Measurements from ENCODE around the gene LZTR1. TPM values are rescaled to one million over a fixed set of nuclear protein-coding genes. Genes with fewer than 3 reads are reported as not detected.

Gene LZTR1
- total RNA-seq, 1 donor from 2014 or later: 56.7 TPM

DNA sequence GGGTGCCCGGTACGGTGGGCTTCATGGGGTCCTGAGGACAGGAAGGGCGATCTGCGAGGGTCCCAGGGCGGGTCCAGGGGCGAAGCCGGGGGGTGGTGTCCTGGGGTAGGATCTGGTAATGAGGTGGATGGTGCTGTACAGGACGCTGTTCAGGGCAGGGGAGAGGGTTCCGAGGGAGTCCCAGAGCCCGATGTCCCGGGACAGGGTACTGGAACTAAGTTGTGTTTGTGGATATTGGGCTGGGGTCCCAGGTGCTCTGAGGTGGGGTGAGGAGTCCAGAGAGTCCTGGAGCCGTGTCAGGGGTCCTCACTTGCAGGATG lies 426 bp downstream of the LZTR1 start:
- DNase-seq (no peak), ATAC-seq (peak; percentile 1)
- Histone ChIP-seq H3K9me3 (no peaks in the 10 kb centered on the region), H3K4me1 (peaks cover 22% of the 10 kb centered on the region), H3K36me3 (peaks cover 7% of the 10 kb centered on the region), H3K4me3 (peak overlapping the region; percentile 86), H3K27me3 (no peaks in the 10 kb centered on the region), H3K27ac (peak overlapping the region; percentile 91)
- TF ChIP-seq, protein P1, sequence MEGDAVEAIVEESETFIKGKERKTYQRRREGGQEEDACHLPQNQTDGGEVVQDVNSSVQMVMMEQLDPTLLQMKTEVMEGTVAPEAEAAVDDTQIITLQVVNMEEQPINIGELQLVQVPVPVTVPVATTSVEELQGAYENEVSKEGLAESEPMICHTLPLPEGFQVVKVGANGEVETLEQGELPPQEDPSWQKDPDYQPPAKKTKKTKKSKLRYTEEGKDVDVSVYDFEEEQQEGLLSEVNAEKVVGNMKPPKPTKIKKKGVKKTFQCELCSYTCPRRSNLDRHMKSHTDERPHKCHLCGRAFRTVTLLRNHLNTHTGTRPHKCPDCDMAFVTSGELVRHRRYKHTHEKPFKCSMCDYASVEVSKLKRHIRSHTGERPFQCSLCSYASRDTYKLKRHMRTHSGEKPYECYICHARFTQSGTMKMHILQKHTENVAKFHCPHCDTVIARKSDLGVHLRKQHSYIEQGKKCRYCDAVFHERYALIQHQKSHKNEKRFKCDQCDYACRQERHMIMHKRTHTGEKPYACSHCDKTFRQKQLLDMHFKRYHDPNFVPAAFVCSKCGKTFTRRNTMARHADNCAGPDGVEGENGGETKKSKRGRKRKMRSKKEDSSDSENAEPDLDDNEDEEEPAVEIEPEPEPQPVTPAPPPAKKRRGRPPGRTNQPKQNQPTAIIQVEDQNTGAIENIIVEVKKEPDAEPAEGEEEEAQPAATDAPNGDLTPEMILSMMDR (IDR thresholded peaks at IDR 0.05): no peak
- intact Hi-C loops (cut with DNase I): no loop called here

DNA sequence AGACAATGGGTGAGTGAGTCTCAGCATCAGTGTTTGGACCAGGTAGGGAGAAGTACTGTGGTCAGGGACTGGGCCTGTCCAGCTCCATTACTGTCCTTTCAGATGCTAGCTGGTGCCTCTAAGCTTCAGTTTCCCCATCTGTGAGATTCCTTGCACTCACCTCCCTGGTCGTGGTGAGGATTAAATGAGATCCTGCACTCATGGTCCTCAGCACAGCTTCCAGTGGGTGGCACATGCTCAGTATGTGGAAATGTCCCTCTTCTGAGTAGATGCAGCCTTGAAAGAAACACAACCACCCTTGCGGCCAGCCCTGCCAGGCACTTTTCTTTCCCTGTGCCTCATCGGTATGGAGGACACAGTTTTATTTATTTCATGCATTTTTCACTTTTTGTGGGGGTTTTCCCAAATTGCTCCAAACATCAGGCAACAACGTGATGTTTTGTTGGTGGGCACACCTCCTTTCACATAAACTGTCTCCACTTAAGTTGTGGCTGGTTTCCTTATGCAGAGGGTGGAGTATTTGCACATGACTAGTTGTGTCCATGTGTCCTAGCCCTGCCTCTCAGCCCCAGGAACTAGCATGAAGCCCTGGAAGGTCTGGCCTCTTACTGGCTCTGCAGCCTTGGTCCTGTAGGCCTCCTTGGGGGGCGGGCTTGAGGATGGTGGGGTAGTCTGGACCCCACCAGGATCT lies 1.1 kb downstream of the LZTR1 start:
- DNase-seq: no peak
- Histone ChIP-seq H3K4me3 (peak overlapping the region; percentile 86), H3K27ac (peak overlapping the region; percentile 91), H3K4me1 (peaks cover 22% of the 10 kb centered on the region), H3K36me3 (peaks cover 14% of the 10 kb centered on the region), H3K27me3 (no peaks in the 10 kb centered on the region), H3K9me3 (no peaks in the 10 kb centered on the region)
- TF ChIP-seq, protein P1 (IDR thresholded peaks at IDR 0.05): no peak
- no peak for ATAC-seq
- intact Hi-C loops (cut with DNase I): no loop called here

DNA sequence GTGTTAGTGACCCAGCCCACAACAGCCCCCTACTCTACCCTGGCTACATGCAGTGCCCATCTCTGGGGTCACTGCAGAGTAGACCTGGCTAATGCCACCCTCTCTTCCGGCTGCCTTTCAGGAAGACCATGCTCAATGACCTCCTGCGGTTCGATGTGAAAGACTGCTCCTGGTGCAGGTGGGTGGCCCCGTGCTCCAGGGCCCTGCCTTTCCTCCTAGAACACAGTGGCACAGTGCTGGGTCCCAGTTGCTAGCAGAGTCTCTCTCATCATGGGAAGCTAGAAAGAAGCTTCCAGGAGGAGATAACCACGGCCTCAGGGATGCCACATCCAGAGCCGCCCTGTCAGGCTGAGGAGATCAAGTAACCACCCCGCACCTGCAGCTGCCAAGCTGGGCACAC lies 3.6 kb downstream of the LZTR1 start:
- Histone ChIP-seq H3K27me3 (no peaks in the 10 kb centered on the region), H3K4me3 (no peak overlapping the region), H3K36me3 (peaks cover 16% of the 10 kb centered on the region), H3K27ac (no peak overlapping the region), H3K9me3 (no peaks in the 10 kb centered on the region), H3K4me1 (peaks cover 14% of the 10 kb centered on the region)
- TF ChIP-seq, protein P1 (IDR thresholded peaks at IDR 0.05): no peak
- intact Hi-C loops (cut with DNase I): no loop called here
- DNase-seq: no peak
- ATAC-seq: no peak

DNA sequence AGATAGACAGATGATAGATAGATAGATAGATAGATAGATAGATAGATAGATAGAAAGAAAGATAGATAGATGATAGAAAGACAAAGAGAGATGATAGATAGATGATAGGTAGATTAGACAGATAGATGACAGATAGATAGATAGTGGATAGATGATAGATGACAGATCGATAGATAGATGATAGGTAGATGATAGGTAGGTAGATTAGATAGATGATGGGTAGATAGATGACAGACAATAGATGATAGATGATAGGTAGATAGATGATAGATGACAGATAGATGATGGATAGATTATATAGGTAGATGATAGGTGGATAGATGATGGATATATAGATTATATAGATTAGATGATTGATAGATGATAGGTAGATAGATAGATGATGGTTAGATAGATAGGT lies 4.3 kb downstream of the LZTR1 start:
- Histone ChIP-seq H3K4me3 (no peak overlapping the region), H3K4me1 (peaks cover 9% of the 10 kb centered on the region), H3K9me3 (no peaks in the 10 kb centered on the region), H3K27ac (no peak overlapping the region), H3K27me3 (no peaks in the 10 kb centered on the region), H3K36me3 (peaks cover 18% of the 10 kb centered on the region)
- ATAC-seq (no peak), DNase-seq (no peak)
- intact Hi-C loops (cut with DNase I): no loop called here
- TF ChIP-seq, protein P1 (IDR thresholded peaks at IDR 0.05): no peak

DNA sequence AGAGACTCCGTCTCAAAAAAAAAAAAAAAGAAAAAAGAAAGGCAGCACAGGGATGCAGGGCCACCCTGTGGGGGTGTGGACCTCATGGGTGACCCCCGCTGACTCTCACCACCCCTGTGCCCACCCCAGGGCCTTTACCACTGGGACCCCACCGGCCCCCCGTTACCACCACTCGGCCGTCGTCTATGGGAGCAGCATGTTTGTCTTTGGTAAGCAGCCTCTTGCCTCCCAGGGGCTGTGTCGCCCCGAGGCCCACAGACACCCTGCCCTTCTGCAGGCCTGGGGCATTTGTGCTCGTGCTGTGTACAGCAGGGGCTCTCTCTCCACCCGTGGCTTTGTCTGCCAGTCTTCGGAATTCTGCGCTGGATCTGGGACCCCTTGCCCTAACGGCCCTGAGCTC lies 5.3 kb downstream of the LZTR1 start:
- peaks cover 7% of the 10 kb centered on the region for H3K4me1 ChIP-seq
- H3K27ac ChIP-seq: no peak overlapping the region
- peaks cover 29% of the 10 kb centered on the region for H3K36me3 ChIP-seq
- TF ChIP-seq, protein P1 (IDR thresholded peaks at IDR 0.05): no peak
- DNase-seq (no peak), ATAC-seq (no peak)
- no peak overlapping the region for H3K4me3 ChIP-seq
- H3K9me3 ChIP-seq: no peaks in the 10 kb centered on the region
- intact Hi-C loops (cut with DNase I): no loop called here
- no peaks in the 10 kb centered on the region for H3K27me3 ChIP-seq
